Aortic smooth muscle cell (primary cell): ENCODE data around the gene BBLN. TPM values are rescaled to one million over a fixed set of nuclear protein-coding genes. Genes with fewer than 3 reads are reported as not detected.

Source experiments
- total RNA-seq: library from RNA; depleted of rRNA; stranded (reverse); fragments of >200 nt; gene quantifications from 2 replicates; pipeline ENCODE4 v1.2.3, GENCODE V29; 2014

The BBLN gene, protein sequence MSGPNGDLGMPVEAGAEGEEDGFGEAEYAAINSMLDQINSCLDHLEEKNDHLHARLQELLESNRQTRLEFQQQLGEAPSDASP
- 39.2 and 45.1 TPM in 2 replicates for total RNA-seq

GRCh38 chr9:128159784-128160602 lies at the start of gene BBLN:
BBLN (plus strand) TSS chr9:128160265; CDS start chr9:128160408, 143 bp downstream.

GRCh38 chr9:128127568-128127989 lies 32.5 kb upstream of the BBLN start, which contains the start of gene PTGES2:
PTGES2 (minus strand) TSS chr9:128127729; CDS start chr9:128127717, 12 bp downstream.

DNA sequence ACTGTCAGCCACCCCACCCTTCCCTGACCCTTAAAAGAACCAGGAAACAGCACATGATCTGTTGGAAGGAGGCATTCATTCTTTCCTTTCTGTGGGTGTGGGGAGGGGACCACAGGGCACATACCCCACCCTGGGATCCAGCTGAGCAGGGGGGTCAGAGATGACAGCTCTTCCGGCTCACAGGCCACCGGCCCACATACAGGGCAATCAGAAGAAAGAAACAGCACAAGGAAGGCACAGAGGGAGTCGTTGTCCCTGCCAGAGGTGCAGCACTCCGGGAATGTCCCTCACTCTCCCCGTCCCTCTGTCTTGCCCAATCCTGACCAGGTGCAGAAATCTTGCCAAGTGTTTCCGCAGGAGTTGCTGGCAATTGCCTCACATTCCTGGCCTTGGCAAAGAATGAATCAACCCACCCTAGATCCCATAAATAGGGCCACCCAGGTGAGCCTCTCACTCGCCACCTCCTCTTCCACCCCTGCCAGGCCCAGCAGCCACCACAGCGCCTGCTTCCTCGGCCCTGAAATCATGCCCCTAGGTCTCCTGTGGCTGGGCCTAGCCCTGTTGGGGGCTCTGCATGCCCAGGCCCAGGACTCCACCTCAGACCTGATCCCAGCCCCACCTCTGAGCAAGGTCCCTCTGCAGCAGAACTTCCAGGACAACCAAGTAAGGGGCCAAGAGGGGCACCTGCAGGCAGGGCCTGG lies 10.9 kb upstream of the BBLN start, which contains the start of gene LCN2:
Gene LCN2, plus strand, starts transcription at position 453 of the 701 bp plus-strand sequence. Its CDS starts 73 bp downstream, at position 526.

GRCh38 chr9:128191406-128192046 lies 31.5 kb downstream of the BBLN start, which contains the start of gene CIZ1:
CIZ1 (minus strand) TSS chr9:128191572; CDS start chr9:128190857, 715 bp downstream.

GRCh38 chr9:128203024-128203706 lies 43.1 kb downstream of the BBLN start, which contains the start of gene DNM1:
DNM1 (plus strand) TSS chr9:128203379; CDS start chr9:128203471, 92 bp downstream.

Other genes with a start within 250 kb of the BBLN start
- gene ST6GALNAC4, start 243.2 kb upstream of the BBLN start, total RNA-seq = 23.9 and 33.3 TPM in 2 replicates
- gene PIP5KL1, start 229.5 kb upstream of the BBLN start, total RNA-seq = 0.66 and 0.81 TPM in 2 replicates
- gene DPM2, start 222.4 kb upstream of the BBLN start, total RNA-seq = 9.6 and 11.1 TPM in 2 replicates
- gene EEIG1, start 179.3 kb upstream of the BBLN start, total RNA-seq = 13.5 and 18.7 TPM in 2 replicates
- gene NAIF1, start 92.9 kb upstream of the BBLN start, total RNA-seq = 9.8 and 10.8 TPM in 2 replicates
- gene SLC25A25, start 92.0 kb upstream of the BBLN start, total RNA-seq = 33.6 and 36.2 TPM in 2 replicates
- gene PTGES2, start 32.5 kb upstream of the BBLN start, total RNA-seq = 66.3 and 76.8 TPM in 2 replicates
- not detected in 2 replicates for gene LCN2, start 10.8 kb upstream of the BBLN start, total RNA-seq
- 18.4 and 31.7 TPM in 2 replicates for gene CIZ1, start 31.3 kb downstream of the BBLN start, total RNA-seq
- gene DNM1, start 43.1 kb downstream of the BBLN start, total RNA-seq = 1.1 and 3.0 TPM in 2 replicates
- gene GOLGA2, start 115.7 kb downstream of the BBLN start, total RNA-seq = 175 and 190 TPM in 2 replicates
- gene SWI5, start 116.0 kb downstream of the BBLN start, total RNA-seq = 43.5 and 48.9 TPM in 2 replicates
- 20.2 and 22.5 TPM in 2 replicates for gene TRUB2, start 162.2 kb downstream of the BBLN start, total RNA-seq
- gene COQ4, start 162.6 kb downstream of the BBLN start, total RNA-seq = 20.6 and 22.8 TPM in 2 replicates
- 18.6 and 21.1 TPM in 2 replicates for gene SLC27A4, start 180.3 kb downstream of the BBLN start, total RNA-seq
- 32.2 and 40.7 TPM in 2 replicates for gene URM1, start 211.1 kb downstream of the BBLN start, total RNA-seq